Omental fat pad (tissue), 4 donors: Measurements from ENCODE around the gene EP400. TPM values are rescaled to one million over a fixed set of nuclear protein-coding genes. Genes with fewer than 3 reads are reported as not detected.

Source experiments
- ATAC-seq: fragments of 150-250 bp; one replicate; pipeline ENCODE4 v1.9.1; 2016; ENCODE audit warnings: mild to moderate bottlenecking, moderate library complexity; ENCODE audit not compliant: low FRiP score
- DNase-seq: peaks from one replicate; pipeline ENCODE4 v3.0.0-alpha.2; 2019; ENCODE audit warnings: low spot score
- CTCF ChIP-seq, 3 donors: fragments of 450-650 bp; IDR thresholded peaks; one replicate each; pipeline ENCODE4 v1.5.1; 2016 to 2017; ENCODE audit warnings: antibody characterized with exemption in 3 of 3, mild to moderate bottlenecking in 3 of 3, moderate library complexity in 2 of 3
- total RNA-seq, 4 donors: library from RNA; depleted of rRNA; stranded (reverse); fragments of >200 nt; gene quantifications; one replicate each; pipeline ENCODE4 v1.1.0, GENCODE V29; 2016

Gene EP400
- total RNA-seq, 4 donors from 2014 or later: 16.1 to 34.2 (median 24.7) TPM

GRCh38 chr12:131941987-131942341 lies 7.8 kb upstream of the EP400 start:
- no peak for ATAC-seq
- no peak for TF ChIP-seq CTCF (IDR thresholded peaks at IDR 0.05)
- DNase-seq: no peak

- ATAC-seq: no peak
- no peak for TF ChIP-seq CTCF (IDR thresholded peaks at IDR 0.05)
- no peak for DNase-seq
Observed at GRCh38 chr12:131942671-131943070, 7.1 kb upstream of the EP400 start.

GRCh38 chr12:131943389-131943788 lies 6.4 kb upstream of the EP400 start:
- no peak for DNase-seq
- ATAC-seq: no peak
- no peak for TF ChIP-seq CTCF (IDR thresholded peaks at IDR 0.05)

- ATAC-seq: no peak
- no peak for DNase-seq
Observed at GRCh38 chr12:131943876-131944275, 5.9 kb upstream of the EP400 start.

GRCh38 chr12:131944601-131945251 lies 5.0 kb upstream of the EP400 start:
- ATAC-seq (no peak), DNase-seq (no peak)
- TF ChIP-seq CTCF (IDR thresholded peaks at IDR 0.05): no peak

More at GRCh38 chr12:131943876-131944275, 5.9 kb upstream of the EP400 start:
- TF ChIP-seq CTCF (IDR thresholded peaks at IDR 0.05): no peak

GRCh38 chr12:131946757-131947156 lies 3.0 kb upstream of the EP400 start:
- no peak for TF ChIP-seq CTCF (IDR thresholded peaks at IDR 0.05)
- DNase-seq (no peak), ATAC-seq (no peak)

- no peak for ATAC-seq
- no peak for DNase-seq
- TF ChIP-seq CTCF (IDR thresholded peaks at IDR 0.05): no peak
Observed at GRCh38 chr12:131947482-131948027, 2.2 kb upstream of the EP400 start.
